Calu3 (cell line): ENCODE data around the gene NEIL1. TPM values are rescaled to one million over a fixed set of nuclear protein-coding genes. Genes with fewer than 3 reads are reported as not detected.
"Not testable (repeated sequence)": the region's sequence is repeated elsewhere in the genome, so short reads cannot be mapped to it uniquely, and the experiment has no call there.

Experiments
- BruUV-seq: library from RNA; stranded (reverse); fragments of 400-500 nt; replicated peaks from 2 replicates; lab custom pipeline; 2021; lab: Mats Ljungman, UMichigan
- CTCF ChIA-PET: fragments of 300-600 bp; sonication (Branson Sonifier 250); formaldehyde crosslinking; loops from one replicate; lab custom pipeline; 2022; ENCODE audit warnings: antibody characterized with exemption; lab: Charles Lee
- DNase-seq: peaks from one replicate; pipeline ENCODE4 v3.0.0; 2022
- H3K27ac Mint-ChIP-seq: one replicate; pipeline ENCODE4 v1.8.0; 2022; ENCODE audit warnings: mixed read lengths; ENCODE audit not compliant: unreplicated experiment
- H3K27me3 Mint-ChIP-seq: one replicate; pipeline ENCODE4 v1.8.0; 2022; ENCODE audit warnings: mixed read lengths; ENCODE audit not compliant: unreplicated experiment
- H3K36me3 Mint-ChIP-seq: one replicate; pipeline ENCODE4 v1.8.0; 2022; ENCODE audit warnings: mild to moderate bottlenecking, moderate library complexity, mixed read lengths; ENCODE audit not compliant: insufficient read depth, unreplicated experiment
- H3K4me1 Mint-ChIP-seq: one replicate; pipeline ENCODE4 v1.8.0; 2022; ENCODE audit warnings: mild to moderate bottlenecking, low read depth, mixed read lengths; ENCODE audit not compliant: unreplicated experiment
- H3K4me3 Mint-ChIP-seq: one replicate; pipeline ENCODE4 v1.8.0; 2022; ENCODE audit warnings: mild to moderate bottlenecking, low read depth, moderate library complexity, mixed read lengths; ENCODE audit not compliant: unreplicated experiment
- H3K9me3 Mint-ChIP-seq: one replicate; pipeline ENCODE4 v1.8.0; 2022; ENCODE audit warnings: low read depth, mixed read lengths; ENCODE audit not compliant: unreplicated experiment
- CTCF ChIP-seq: fragments of 200-600 bp; IDR thresholded peaks from one replicate; pipeline ENCODE4 v1.8.0; 2022; ENCODE audit warnings: antibody characterized with exemption; ENCODE audit not compliant: unreplicated experiment
- intact Hi-C: fragments of 100-400 bp; cut with micrococcal nuclease; formaldehyde crosslinking; loops from one replicate; pipeline ENCODE4 v1.10.0; 2022; ENCODE audit not compliant: unreplicated experiment
- total RNA-seq: library from RNA; stranded (reverse); gene quantifications from 2 replicates; pipeline ENCODE4 v1.2.3, GENCODE V29; 2022

The NEIL1 gene
- total RNA-seq, 1 experiment from 2014 or later, result 13.2 TPM

- no TSS peak for BruUV-seq
- Mint-ChIP-seq H3K27ac (no peak overlapping the region), H3K4me1 (no peaks in the 10 kb centered on the region), H3K9me3 (no peaks in the 10 kb centered on the region), H3K36me3 (no peaks in the 10 kb centered on the region), H3K4me3 (no peak overlapping the region), H3K27me3 (peaks cover 30% of the 10 kb centered on the region)
- DNase-seq, result no peak
- CTCF ChIA-PET, result interaction anchor here (0.6 to 0.7 kb wide), 2 partner anchors 43 to 356 kb away, joined by 3 to 4 read pairs; no protein-coding TSS in a partner anchor
- TF ChIP-seq CTCF, result no peak
- intact Hi-C loops, result no loop called here
Measured at GRCh38 chr15:75329571-75329970, 17.3 kb upstream of the NEIL1 start.

- H3K36me3 Mint-ChIP-seq, result peaks cover 18% of the 10 kb centered on the region
- intact Hi-C loops, DNase-seq, H3K4me3 Mint-ChIP-seq, H3K4me1 Mint-ChIP-seq, H3K27ac Mint-ChIP-seq, H3K9me3 Mint-ChIP-seq, BruUV-seq, CTCF ChIA-PET: not testable (repeated sequence)
- peaks cover 28% of the 10 kb centered on the region for H3K27me3 Mint-ChIP-seq
Measured at GRCh38 chr15:75332093-75332492, 14.7 kb upstream of the NEIL1 start.

- H3K4me3 Mint-ChIP-seq, intact Hi-C loops, H3K4me1 Mint-ChIP-seq, BruUV-seq, H3K9me3 Mint-ChIP-seq, H3K27ac Mint-ChIP-seq, DNase-seq: not testable (repeated sequence)
- Mint-ChIP-seq H3K27me3 (peaks cover 14% of the 10 kb centered on the region), H3K36me3 (peaks cover 18% of the 10 kb centered on the region)
- CTCF ChIA-PET, result interaction anchor here (0.6 kb wide), 1 partner anchor 118 kb away, joined by 3 read pairs; the partner anchor contains the start of gene SIN3A
Measured at GRCh38 chr15:75333654-75334419, 13.0 kb upstream of the NEIL1 start.

GRCh38 chr15:75335313-75335704, 11.5 kb upstream of the NEIL1 start:
- BruUV-seq, result no TSS peak
- peaks cover 8% of the 10 kb centered on the region for H3K4me1 Mint-ChIP-seq

More at GRCh38 chr15:75335313-75335704, 11.5 kb upstream of the NEIL1 start:
- CTCF ChIA-PET, result no interaction called here
- H3K36me3 Mint-ChIP-seq, result peaks cover 18% of the 10 kb centered on the region
- H3K9me3 Mint-ChIP-seq, result no peaks in the 10 kb centered on the region
- no peak for DNase-seq
- peaks cover 14% of the 10 kb centered on the region for H3K27me3 Mint-ChIP-seq
- no peak overlapping the region for H3K27ac Mint-ChIP-seq
- no peak for TF ChIP-seq CTCF
- peak overlapping the region; percentile 95 for H3K4me3 Mint-ChIP-seq
- intact Hi-C loops, result no loop called here
